ENCODE data around the gene SLC38A11.

The SLC38A11 gene

DNA sequence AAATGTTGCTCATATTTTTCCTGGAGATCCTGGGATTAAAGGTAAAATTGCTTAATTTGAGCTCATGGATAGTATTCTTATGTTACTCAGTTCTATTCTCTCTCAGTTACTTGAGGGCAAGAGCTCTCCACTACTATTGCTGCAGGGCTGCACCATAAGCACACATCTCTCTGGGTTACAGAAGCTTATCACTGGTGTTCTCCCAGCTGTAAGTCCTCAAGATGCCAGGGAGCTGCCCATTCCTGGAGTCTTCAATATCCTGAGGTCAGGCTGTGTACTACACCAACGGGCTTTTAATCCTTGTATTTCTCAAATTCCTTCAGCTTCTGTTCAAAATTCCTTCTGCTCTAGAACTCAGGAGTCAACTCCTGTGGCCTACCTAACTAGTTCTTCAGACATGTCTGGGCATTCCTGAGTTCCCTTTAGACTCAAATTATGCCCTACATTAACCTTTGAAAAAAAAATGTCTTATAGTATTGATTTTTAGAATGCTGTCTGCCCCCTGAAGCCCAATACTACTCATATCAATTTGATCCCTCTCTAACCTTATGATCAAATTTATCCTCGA lies 96.0 kb downstream of the SLC38A11 start:
- ATAC-seq (ENCODE audit: low read depth) = no peak

GRCh38 chr2:164852086-164852485 lies 103.2 kb downstream of the SLC38A11 start:
- Histone ChIP-seq H3K27me3 (ENCODE audit: insufficient read depth, poor library complexity, severe bottlenecking) (no peaks in the 10 kb centered on the region), H3K9me3 (ENCODE audit: severe bottlenecking) (no peaks in the 10 kb centered on the region), H3K4me1 (ENCODE audit: insufficient read depth, poor library complexity, severe bottlenecking) (peaks cover 30% of the 10 kb centered on the region), H3K27ac (ENCODE audit: poor library complexity, severe bottlenecking) (no peak overlapping the region), H3K36me3 (ENCODE audit: low read depth) (no peaks in the 10 kb centered on the region), H3K4me3 (ENCODE audit: severe bottlenecking) (no peak overlapping the region)
- no peak for ATAC-seq (ENCODE audit: low read depth)
- no peak for DNase-seq (ENCODE audit: low spot score)
- TF ChIP-seq CTCF (IDR thresholded peaks at IDR 0.05; ENCODE audit: poor library complexity, severe bottlenecking) = no peak

More for the DNA sequence above, 96.0 kb downstream of the SLC38A11 start:
- Histone ChIP-seq H3K4me3 (ENCODE audit: severe bottlenecking) (no peak overlapping the region), H3K27me3 (ENCODE audit: insufficient read depth, poor library complexity, severe bottlenecking) (no peaks in the 10 kb centered on the region), H3K9me3 (ENCODE audit: severe bottlenecking) (no peaks in the 10 kb centered on the region), H3K27ac (ENCODE audit: poor library complexity, severe bottlenecking) (no peak overlapping the region), H3K4me1 (ENCODE audit: insufficient read depth, poor library complexity, severe bottlenecking) (peaks cover 9% of the 10 kb centered on the region), H3K36me3 (ENCODE audit: low read depth) (no peaks in the 10 kb centered on the region)
- no peak for TF ChIP-seq CTCF (IDR thresholded peaks at IDR 0.05; ENCODE audit: poor library complexity, severe bottlenecking)
- DNase-seq (ENCODE audit: low spot score) = no peak

- Histone ChIP-seq H3K4me3 (ENCODE audit: severe bottlenecking) (no peak overlapping the region), H3K36me3 (ENCODE audit: low read depth) (no peaks in the 10 kb centered on the region), H3K9me3 (ENCODE audit: severe bottlenecking) (no peaks in the 10 kb centered on the region), H3K27me3 (ENCODE audit: insufficient read depth, poor library complexity, severe bottlenecking) (no peaks in the 10 kb centered on the region), H3K4me1 (ENCODE audit: insufficient read depth, poor library complexity, severe bottlenecking) (peaks cover 38% of the 10 kb centered on the region), H3K27ac (ENCODE audit: poor library complexity, severe bottlenecking) (peak overlapping the region; percentile 11)
- TF ChIP-seq CTCF (IDR thresholded peaks at IDR 0.05; ENCODE audit: poor library complexity, severe bottlenecking) = no peak
- DNase-seq (ENCODE audit: low spot score) = no peak
- peak; percentile 35; the same call in 2 of the 3 replicates for ATAC-seq (ENCODE audit: low read depth)
Observed at GRCh38 chr2:164850235-164850634, 105.1 kb downstream of the SLC38A11 start.

DNA sequence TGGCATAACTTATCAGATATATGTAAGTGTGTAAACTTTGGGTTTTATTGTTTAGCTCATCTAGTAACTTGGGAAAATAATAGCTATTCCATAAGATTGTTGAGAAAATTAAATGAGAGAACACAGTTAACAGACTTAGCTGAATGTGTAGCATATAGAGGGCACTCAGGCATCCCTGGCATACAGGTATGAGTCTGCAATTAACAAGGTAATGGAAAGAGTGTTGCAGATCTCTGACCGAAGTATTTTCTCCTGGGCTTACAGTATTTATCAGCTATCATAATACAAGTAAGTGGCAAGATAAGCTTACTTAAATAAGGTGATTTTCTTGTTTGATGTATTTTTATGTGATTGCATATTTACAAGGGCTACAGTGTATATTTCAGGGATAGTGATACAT lies 105.8 kb downstream of the SLC38A11 start:
- TF ChIP-seq CTCF (IDR thresholded peaks at IDR 0.05; ENCODE audit: poor library complexity, severe bottlenecking) = no peak
- H3K4me3 ChIP-seq (ENCODE audit: severe bottlenecking) = no peak overlapping the region

GRCh38 chr2:164847981-164848741 lies 107.2 kb downstream of the SLC38A11 start:
- Histone ChIP-seq H3K9me3 (ENCODE audit: severe bottlenecking) (no peaks in the 10 kb centered on the region), H3K4me1 (ENCODE audit: insufficient read depth, poor library complexity, severe bottlenecking) (peaks cover 45% of the 10 kb centered on the region), H3K4me3 (ENCODE audit: severe bottlenecking) (no peak overlapping the region), H3K27me3 (ENCODE audit: insufficient read depth, poor library complexity, severe bottlenecking) (no peaks in the 10 kb centered on the region), H3K27ac (ENCODE audit: poor library complexity, severe bottlenecking) (peak overlapping the region; percentile 66), H3K36me3 (ENCODE audit: low read depth) (no peaks in the 10 kb centered on the region)
- DNase-seq (ENCODE audit: low spot score) (no peak), ATAC-seq (ENCODE audit: low read depth) (peak; percentile 75)
- TF ChIP-seq CTCF (IDR thresholded peaks at IDR 0.05; ENCODE audit: poor library complexity, severe bottlenecking) = no peak

More for the DNA sequence above, 105.8 kb downstream of the SLC38A11 start:
- DNase-seq (ENCODE audit: low spot score) (no peak), ATAC-seq (ENCODE audit: low read depth) (no peak; the same call in 2 of the 3 replicates)
- H3K36me3 ChIP-seq (ENCODE audit: low read depth) = no peaks in the 10 kb centered on the region
- H3K27me3 ChIP-seq (ENCODE audit: insufficient read depth, poor library complexity, severe bottlenecking) = no peaks in the 10 kb centered on the region
- H3K4me1 ChIP-seq (ENCODE audit: insufficient read depth, poor library complexity, severe bottlenecking) = peaks cover 38% of the 10 kb centered on the region
- no peaks in the 10 kb centered on the region for H3K9me3 ChIP-seq (ENCODE audit: severe bottlenecking)
- peak overlapping the region; percentile 11 for H3K27ac ChIP-seq (ENCODE audit: poor library complexity, severe bottlenecking)

All from RWPE2 (cell line).